GM18858 (cell line): ENCODE data around the gene INS.

ENCODE experiments used
- ATAC-seq: cut with Tn5 transposase; IDR thresholded peaks from one replicate; pipeline ENCODE4 v1.9.1; 2021; ENCODE audit not compliant: unreplicated experiment

INS gene

DNA sequence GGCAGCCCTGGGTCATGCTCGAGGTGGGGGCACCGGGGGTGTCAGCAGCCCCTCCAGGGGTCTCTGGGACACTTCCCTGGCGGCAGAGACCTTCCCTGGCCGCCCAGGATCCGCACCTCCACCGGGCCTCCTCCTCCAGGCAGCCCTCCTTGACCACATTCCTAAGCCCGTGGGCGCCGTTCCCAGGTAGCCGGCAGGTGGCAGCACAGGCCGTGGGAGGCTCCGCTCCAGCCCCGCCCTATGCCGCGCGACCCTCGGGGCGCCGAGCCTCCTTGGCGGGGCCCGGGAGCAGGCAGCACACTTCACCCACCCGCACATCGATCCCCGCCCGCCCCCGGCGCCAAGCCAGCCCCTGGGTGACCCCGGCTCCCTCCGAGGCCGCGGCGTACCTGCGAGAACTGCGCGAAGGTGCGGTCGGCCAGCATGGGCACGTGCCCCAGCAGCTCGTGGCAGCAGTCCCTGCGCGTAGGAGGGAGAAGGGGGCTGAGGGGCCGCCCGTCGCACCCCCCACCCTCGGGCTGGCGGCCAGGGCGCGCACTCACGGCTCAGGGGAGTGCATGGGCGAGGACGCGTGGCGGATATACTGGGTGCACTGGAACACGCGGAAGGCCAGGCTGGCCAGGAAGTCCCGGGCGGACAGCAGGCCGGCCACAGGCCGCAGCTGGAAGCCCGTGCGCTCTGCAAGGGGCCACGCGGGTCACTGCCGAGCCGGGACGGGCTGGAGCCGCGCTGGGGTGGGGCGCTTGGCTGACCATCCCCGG lies 5.3 kb upstream of the INS start:
- ATAC-seq, result no peak

DNA sequence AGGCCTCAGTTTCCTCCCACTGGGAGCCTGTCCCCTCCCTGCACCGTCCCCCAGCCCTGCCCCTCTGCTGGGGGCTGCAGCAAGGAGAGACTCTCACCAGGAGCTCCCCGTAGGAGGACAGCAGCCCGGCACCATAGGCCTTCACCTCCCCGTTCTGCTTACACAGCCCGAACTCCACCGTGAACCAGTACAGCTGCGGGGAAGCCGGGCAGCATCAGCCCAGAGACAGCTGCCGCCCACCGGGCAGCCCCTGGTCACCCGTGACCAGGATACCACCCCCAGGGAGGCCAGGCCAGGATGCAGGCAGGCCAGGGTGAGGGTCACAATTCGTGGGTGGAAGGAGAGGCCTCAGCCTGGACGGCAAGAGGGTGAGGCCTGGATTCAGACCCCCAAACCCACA lies 4.6 kb upstream of the INS start:
- ATAC-seq, result no peak

GRCh38 chr11:2164861-2165555 lies 4.0 kb upstream of the INS start:
- ATAC-seq, result no peak

DNA sequence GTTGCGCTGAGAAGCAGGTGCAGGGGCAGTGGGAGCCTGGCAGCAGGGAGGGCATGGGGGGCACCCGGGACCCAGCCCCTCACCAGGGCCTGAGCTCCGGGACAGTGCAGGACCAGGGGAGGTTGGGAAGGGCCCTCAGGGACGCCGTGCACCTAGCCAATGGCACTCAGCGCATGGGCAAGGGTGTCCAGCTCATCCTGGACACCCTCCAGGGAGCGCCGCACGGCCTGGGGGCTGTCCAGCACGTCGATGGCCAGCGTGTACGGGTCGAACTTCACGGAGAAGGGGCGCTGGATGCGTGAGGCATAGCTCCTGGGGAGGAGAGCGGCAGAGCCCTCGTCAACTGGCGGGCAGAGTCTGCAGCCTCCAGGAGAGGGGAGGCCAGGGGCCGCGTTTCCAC lies 3.1 kb upstream of the INS start:
- ATAC-seq, result no peak

- no peak for ATAC-seq
Observed at GRCh38 chr11:2163428-2163978, 2.5 kb upstream of the INS start.

DNA sequence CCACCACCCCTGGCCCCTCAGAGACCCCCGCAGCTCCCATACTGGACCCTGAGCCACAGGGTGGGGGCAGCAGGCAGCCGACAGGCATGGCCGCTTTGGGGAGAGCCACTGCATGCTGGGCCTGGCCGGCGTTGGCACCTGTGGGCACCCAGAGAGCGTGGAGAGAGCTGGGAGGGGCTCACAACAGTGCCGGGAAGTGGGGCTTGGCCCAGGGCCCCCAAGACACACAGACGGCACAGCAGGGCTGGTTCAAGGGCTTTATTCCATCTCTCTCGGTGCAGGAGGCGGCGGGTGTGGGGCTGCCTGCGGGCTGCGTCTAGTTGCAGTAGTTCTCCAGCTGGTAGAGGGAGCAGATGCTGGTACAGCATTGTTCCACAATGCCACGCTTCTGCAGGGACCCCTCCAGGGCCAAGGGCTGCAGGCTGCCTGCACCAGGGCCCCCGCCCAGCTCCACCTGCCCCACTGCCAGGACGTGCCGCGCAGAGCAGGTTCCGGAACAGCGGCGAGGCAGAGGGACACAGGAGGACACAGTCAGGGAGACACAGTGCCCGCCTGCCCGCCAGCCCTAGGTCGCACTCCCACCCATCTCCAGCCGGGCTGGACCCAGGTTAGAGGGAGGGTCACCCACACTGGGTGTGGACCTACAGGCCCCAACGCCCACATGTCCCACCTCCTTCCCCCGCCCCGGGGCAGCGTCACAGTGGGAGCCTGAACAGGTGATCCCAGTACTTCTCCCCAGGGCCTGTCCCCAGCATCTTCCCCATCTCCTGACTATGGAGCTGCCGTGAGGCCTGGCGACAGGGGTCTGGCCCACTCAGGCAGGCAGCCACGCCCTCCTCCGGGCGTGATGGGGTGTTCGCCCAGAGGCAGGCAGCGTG lies 1.2 kb downstream of the INS start:
- ATAC-seq, result no peak

- no peak for ATAC-seq
Observed at GRCh38 chr11:2158966-2159365, 2.0 kb downstream of the INS start.

DNA sequence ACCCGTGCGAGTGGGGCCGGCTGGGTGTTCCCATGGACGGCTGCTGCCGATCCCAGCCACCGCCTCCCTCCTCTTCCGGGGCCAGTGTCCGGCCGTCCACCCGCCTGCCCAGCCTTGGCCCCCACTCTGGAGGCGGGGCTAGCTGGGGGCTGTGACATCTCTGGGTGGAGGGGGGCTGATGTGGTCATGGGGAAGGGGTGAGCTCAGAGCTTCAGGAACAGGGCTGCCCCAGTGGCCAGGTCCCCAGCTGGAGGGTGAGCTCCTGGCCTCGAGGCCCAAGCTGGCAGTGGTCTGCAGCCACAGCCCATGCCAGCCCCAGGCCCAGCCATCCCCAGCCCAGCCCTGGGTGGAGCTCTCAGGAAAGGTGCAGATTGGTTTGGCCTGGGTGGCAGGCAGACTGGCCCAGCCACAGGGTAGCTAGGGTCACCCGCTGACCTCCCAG lies 2.7 kb downstream of the INS start:
- ATAC-seq, result no peak

DNA sequence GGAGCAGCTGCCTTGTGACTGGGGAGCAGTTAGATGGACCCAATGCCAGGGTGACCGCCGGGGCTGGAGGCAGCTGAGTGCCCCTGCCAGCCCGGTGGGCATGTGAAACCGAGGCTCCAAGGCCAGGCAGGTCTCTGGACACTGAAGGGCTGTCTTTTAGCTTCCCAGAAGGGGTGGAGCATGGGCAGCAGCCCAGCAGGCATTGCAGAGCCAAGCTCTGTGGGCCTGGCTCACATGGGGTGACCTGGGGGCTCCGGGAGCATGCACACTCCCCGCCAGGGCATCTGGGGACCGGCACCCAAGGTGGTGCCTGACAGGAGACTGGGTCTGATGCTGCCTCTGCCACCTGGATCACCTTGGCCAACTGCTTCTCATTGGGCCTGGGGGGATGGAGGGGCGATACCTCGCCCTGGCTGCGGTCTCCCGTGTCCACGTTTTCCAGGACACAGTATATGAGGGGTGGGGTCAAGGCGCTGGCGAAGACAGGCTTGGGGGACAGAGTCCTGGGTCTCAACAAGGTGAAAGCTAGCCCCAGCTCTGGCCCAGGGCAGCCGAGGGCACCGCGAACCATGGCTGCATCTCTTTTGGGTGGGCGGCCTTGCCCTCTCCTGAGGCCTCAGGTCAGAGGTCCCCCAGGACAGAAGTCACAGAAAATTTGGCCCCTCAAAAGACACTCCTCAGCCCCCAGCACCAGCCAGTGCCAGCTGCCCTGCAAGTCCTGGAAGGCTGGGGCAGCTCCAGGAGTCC lies 3.5 kb downstream of the INS start:
- ATAC-seq, result no peak

DNA sequence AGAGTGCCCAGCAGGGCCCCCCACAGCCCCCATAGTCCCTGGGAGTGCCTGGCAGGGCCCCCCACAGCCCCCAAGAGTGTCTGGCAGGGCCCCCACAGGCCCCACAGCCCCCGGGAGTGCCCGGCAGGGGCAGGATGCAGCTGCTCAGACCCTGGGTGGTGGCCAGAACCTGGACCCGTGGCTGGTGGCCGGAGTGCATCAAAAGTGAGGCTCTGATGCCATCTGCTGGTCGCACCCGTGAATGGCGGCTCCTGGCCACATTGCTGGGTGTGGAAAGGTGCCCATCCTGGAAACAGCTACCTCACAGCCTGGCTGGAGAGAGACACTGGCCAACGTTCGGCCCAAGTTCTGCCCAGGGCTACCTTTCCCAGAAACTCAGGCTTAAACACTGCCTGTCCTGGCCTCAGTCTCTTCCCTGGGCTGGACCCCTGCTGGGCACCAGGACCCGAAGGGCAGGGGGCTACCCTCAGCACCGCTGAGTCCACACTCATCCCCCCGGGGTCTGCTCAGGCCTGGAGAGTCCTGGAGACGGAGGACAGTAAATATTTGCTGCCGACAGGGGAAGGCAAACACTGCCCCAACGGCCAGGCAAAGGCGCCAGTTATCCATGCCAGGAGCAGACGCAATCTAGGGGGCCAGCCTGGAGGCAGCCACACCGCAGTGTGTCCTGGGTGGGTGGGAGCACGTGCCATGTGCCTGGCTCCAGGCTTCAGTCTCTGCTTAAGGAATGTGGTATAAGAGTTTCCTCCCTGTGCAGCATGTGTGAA lies 4.4 kb downstream of the INS start:
- no peak for ATAC-seq

GRCh38 chr11:2155511-2155910 lies 5.5 kb downstream of the INS start:
- ATAC-seq, result no peak

DNA sequence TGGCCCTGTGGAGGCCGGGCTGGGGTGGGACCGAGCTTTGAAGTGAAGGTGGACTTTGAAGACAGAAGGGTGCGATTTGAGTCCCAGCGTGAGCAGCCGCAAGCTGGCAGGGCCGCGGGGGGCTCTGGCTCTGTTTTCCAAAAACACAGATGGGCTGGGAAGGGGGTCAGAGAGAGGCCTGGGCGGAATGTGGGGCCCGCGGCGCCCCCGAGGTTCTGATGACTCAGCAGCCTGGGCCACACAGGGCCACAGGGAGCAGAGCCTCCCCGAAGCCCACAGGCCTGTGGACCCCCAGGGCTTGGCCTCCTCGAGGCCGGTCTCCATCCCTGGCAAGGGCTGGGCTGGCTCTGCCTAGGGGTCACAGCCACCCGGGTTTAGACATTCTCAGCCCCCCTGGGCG lies 6.1 kb downstream of the INS start:
- ATAC-seq, result no peak

- ATAC-seq, result no peak
Observed at GRCh38 chr11:2154195-2154585, 6.8 kb downstream of the INS start.

DNA sequence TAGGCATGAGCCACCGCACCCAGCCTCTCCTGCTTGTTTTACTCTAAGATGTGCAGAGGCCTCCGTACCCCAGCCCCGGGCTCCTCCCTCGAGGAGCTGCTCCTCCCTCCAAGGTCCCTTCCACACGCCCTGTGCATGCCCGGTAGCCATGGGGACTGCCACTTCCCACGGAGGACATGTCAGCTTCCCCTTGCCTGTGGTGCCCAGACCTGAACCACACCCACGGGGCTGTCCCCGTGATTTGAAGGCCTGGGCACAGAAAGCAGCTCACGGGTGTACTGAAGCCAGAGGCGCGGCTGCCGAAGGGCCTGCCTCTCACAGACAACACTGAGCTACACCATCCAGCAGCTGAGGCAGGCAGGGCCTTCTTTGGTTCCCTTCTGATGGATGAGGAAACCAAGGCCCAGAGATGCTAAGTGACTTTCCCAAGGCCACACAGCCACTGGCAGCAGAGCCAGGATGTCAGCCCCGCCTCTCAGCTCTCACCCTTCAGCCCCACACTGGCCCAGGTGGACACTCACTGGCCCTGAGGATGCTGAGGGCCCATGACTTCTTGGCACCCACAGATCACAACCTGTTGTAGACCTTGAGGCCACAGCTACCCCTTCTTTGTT lies 7.3 kb downstream of the INS start:
- no peak for ATAC-seq

GRCh38 chr11:2151500-2152257 lies 9.3 kb downstream of the INS start:
- ATAC-seq, result no peak

DNA sequence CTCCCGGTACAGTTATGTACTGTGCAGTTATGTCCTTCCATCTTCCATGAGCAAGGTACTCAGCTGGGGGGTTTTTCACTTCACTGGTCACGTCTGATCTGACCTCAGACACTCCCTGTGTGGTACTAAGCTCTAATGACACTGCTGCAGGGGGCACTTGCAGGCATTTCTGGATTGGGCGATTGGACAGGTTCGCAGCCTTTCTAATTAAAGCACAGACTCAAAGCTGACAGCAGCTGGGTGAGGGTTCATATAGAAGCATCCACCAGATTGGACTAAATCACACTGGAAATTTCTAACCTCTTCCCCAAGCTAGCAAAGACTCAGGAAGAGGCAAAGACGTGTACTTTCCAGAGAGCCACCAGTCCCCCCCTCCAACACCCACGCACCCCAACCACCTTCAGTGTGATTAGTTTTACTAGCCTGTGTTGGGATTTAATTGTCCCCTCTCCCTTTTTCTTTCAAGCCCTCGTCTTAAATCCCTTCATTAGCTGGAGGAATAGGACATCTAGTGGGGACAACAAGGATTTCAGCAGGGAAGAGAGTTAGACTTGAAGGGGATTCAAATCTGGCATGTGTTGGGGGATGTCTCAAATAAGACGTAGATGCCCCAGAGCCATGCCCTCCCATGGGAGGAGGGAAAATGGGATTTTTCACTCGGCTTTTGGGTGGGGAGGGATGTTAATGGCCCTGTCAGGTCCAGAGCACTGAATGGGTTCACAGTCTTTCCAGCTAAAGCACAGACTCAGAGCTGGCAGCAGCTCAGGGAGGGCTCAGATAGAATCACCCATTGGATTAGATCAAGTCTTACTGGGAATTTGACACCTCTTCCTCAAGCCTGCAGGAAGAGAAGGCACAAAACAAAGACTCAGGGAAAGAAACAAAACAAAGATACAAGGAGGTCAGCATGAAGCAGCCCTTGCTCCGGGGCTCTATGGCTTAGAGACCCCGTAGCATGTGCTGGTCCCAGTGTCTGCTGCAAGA lies 10.9 kb downstream of the INS start:
- ATAC-seq, result no peak

DNA sequence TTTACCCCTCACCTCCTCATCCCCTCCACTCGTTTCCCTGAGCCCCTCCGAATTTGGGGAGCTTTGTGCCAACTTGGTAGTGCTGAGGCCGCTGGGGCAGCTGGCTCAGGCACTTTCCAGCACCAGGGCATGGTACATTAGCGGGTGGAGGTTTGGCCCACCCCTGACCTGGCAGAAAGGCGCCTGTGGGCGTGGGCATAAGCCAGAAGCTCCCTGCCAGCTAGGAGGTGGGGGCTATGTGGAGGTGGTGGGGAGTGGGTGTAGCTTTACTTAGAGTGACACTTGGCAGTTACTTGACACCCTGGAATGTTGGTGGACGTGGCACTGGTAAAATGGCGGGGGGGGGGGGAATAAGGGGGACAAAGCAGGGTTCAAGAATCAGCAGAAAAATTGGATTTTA lies 11.5 kb downstream of the INS start:
- ATAC-seq, result no peak

- no peak for ATAC-seq
Observed at GRCh38 chr11:2148595-2148994, 12.4 kb downstream of the INS start.
